NCI-H524 treated with DMSO at 0.1 percent for 48 hours (cell line): Measurements from ENCODE around the gene DESI2.
"Not testable (repeated sequence)": the region's sequence is repeated elsewhere in the genome, so short reads cannot be mapped to it uniquely, and the experiment has no call there.

Experiments
- DNase-seq: peaks from one replicate; lab custom pipeline; 2025; lab: John Stamatoyannopoulos, UW

DESI2 gene

DNA sequence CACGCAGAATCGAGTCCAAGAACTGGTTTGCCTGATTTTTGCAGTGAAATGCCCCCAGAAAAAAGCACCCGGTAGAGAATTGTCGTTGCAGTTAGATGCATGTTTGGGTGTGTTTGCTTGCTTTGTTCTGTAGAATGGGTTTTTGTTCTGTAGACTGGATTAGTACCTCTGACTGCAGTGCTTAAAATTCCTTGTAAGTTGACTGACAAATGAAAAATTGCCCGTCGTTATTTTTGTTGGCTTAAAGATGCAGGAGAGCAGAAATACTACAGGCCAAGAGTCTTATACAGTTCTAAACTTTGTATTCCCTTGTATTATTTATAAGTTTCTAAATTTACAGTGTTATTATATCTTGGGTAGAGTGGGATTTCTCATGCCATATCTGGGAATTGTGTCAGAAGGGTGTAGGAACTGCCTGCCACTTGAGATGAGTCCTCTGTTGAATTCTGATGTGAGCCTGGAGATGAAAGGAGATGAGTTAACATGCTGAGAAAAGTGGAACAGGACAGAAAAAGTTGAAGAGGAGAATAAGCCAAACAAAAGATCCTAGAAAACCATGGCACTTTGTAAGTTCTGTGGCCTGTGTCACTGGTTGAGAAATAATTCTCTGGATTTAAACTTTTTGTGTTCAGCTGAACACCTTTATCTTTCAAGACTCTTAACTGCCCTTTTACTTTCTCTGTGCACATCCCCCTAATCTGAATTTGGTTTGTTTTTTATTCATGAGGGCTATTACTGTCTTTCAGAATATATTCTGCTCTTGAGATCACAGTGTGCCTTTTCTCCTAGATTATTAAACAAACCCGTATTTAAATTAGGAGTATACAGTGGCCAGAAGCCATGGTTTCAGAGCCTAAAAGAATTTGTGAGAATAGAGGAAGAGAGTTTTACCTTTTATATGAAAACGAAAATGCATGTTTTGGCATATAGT, 1.4 kb downstream of the DESI2 start:
- DNase-seq = no peak

DNA sequence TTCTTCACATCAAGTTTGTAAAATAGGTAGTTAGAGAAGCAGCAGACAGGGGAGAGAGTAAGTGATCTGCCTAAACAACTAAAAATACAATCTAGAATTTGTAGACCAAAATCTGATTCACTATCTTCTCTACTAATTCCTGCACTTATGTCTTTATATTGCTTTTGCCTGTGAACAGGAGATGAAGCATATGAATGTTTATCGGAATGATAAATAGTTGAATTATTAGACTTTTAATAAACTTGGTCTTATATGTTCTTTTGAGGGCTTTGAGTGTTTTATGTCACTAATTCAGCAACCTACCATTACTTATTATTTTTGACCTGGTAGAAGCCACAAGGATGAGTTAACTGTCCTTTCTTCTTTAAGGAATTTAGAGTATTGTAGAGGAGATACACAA, 2.3 kb downstream of the DESI2 start:
- DNase-seq = no peak

DNA sequence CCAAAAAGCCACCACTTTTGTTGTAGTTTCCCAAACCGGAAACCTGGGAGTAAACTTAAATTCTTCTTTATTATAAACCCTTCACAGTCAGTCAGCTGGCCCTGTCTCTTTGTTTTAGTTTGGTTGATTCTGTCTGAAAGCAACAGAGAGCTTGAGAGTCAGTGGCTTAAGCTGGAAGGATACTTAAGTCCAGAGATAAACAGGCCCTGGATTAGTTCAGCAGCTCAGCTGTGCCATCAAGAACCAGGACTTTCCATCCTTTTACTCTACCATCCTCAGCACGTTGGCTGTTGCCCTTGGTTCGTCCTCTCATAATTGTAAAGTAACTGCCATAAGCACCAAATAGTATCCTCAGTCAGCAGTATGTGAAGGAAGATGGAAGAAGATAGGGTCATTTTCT, 4.5 kb downstream of the DESI2 start:
- DNase-seq = no peak

DNA sequence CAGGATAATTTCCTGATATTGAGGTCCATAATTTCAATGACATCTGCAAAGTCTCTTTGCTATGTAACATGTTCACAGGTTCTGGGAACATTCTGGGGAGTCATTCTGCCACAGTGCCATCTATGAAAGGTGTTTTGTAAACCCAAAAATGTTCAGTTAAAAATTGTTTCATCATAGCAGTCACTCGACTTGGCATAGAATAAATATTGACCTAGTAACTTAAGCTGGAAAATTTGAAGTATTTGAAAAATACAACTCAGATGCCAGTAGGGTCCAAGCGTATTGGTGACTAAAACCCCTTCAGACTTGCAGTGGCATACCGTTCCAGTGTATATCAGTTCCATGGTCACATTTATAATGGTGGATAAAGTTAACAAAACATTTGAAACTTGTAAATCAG, 6.8 kb downstream of the DESI2 start:
- no peak for DNase-seq

DNA sequence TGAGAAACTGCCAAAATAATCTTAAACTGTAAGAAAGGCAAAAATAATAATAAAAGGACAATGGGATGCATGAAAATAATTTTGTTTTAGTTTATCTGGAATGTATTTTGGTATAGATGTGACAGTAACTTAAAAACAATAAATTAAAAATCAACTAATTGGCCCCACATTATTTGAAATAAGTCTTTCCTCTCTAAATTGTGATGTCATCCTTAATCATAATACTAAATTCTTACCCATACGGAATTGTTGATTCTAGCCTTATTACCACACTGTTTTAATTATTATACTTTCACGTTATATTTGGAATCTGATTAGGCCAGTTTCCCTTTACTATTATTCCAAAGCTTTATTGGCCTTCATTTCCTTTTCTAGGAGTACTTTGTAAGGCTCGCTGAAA, 7.7 kb downstream of the DESI2 start:
- no peak for DNase-seq

DNA sequence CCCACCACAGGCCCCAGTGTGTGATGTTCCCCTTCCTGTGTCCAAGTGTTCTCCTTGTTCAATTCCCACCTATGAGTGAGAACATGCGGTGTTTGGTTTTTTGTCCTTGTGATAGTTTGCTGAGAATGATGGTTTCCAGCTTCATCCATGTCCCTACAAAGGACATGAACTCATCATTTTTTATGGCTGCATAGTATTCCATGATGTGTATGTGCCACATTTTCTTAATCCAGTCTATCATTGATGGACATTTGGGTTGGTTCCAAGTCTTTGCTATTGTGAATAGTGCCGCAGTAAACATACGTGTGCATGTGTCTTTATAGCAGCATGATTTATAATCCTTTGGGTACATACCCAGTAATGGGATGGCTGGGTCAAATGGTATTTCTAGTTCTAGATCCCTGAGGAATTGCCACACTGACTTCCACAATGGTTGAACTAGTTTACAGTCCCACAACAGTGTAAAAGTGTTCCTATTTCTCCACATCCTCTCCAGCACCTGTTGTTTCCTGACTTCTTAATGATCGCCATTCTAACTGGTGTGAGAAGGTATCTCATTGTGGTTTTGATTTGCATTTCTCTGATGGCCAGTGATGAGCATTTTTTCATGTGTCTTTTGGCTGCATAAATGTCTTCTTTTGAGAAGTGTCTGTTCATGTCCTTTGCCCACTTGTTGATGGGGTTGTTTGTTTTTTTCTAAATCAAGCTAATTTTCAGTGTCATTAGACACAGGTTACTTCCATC, 8.8 kb downstream of the DESI2 start:
- DNase-seq = not testable (repeated sequence)

DNA sequence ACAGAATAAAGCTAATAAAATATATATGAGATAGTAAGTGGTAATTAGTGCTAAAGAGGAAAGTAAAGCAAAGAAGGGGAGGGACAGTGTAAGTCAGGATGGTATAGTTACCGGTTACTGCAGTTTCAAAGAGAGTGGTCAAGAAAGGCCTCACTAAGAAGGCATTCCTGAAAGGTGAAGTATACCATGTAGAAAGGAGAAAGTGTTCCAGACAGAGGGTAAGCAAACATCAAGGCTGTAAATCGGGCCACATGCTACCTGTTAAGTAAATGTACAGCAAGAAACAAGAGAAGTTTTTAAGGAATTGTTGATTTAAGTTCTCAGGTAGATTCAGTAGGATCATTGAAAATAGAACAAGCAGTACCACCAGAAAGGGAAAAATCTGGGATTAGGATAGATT, 9.7 kb downstream of the DESI2 start:
- DNase-seq = no peak

DNA sequence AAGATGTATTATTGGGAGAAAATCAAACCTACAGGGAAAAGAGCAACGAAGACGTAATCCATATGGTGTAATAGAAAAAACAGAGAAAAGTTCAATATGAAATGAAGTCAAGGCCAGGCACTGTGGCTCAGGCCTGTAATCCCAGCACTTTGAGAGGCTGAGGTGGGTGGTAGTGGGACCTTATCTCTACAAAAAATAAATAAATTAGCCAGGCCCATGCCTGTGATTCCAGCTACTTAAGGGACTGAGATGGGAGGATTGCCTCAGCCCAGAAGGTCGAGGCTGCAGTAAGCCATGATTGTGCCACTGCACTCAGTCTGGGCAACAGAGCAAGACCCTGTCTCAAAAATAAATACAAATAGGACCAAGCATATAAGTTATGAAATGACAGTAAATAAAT, 11.4 kb downstream of the DESI2 start:
- DNase-seq = no peak

DNA sequence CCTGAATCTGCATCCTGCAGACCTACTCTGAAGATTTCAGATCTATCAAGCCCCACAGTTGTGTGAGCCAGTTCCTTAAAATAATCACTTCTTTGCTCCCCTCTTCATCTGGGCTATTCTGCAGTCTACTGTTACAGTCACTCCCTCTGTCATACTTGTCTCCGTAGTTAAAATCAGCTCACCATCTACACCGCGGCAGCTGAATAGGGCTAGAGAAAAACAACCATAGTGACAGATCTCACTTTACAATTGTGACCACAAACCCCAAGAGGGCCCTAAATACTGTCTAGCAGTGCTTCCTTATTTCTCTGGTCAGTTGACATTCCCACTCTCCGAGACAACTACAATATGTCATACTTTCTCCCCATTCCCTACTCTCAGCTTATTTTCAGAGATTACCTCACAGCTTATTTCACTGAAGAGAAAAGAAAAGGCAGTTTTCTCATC, 12.9 kb downstream of the DESI2 start:
- DNase-seq = no peak

DNA sequence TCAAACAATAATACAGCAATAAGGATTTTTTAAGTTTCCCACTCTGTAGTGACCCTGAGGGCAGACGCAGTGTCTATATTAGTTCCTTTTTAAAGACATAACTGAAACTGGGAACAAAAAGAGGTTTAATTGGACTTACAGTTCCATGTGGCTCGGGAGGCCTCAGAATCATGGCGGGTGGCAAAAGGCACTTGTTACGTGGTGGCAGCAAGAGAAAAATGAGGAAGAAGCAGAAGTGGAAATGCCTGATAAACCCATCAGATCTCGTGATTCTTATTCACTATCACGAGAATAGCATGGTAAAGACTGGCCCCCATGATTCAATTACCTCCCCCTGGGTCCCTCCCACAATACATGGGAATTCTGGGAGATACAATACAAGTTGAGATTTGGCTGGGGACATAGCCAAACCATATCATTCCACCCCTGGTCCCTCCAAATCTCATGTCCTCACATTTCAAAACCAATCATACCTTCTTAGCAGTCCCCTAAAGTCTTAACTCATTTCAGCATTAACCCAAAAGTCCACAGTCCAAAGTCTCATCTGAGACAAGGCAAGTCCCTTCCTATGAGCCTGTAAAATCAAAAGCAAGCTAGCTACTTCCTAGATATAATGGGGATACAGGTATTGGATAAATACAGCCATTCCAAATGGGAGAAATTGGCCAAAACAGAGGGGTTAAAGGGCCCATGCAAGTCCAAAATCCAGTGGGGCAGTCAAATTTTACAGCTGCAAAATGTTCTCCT, 13.9 kb downstream of the DESI2 start:
- DNase-seq = not testable (repeated sequence)

DNA sequence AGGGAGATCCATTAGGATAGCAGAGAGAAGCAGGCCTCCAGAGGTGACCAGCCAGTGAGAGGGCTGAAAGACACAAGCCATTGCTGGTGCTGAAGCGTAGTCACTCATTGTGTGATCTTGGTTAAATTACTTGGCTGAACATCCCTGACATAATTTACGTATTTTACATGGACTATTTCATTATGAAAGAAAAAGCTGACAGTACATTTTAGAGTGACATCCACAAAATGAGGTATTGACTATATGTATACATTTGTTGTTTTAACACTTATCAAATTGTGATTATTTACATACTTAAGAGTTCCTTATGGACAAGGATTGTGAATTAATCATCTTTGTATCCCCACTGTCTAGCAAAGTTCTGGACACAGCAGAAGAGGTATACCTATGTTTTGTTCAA, 14.9 kb downstream of the DESI2 start:
- no peak for DNase-seq

DNA sequence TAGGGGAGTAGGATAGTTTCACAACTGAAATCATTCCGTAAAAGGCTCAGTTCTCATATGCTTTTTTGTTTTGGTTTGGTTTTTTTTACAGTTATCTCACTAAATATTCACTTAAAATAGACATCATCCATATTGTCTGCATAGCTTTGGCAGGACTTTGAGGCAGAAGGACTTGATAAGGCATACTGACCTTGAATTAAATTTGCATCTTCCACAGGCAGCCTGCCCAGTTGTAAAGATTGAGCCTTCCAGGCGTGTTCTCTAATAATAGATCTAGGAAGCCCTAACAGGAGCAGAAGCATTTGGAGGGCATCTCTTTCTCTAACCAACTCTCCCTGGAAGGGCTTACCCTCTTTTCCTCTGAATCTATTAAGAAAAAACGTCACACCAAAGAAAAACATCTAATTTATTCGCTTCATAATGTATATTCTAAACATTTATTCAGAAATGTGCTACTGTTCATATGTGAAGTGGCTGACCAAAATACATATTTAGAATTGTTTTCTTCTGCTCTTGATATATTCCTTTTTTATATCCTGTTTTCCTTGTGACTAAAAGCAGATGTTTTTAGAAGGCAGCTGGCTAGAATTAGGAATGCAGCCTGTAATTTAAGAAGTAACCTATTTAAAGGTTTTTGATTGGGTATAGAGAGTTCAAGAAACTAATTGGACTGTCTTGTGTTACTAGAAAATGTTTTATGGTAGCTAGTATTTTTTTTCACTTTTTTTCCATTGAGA, 20.2 kb downstream of the DESI2 start:
- DNase-seq = no peak

DNA sequence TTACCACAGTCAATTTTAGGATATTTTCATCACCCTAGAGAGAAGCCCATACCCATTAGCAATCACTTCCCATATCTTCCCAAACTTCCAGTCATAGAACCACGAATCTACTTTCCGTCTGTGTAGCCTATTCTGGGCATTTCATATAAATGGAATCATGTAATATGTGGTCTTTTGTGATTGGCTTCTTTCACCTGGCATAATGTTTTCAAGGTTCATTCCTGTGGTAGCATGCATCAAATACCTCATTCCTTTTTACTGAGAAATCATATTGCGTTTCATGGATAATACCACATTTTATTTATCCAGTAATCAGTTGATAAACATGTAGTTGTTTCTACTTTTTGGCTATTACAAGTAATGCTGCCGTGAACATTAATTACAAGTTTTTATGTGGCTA, 21.5 kb downstream of the DESI2 start:
- no peak for DNase-seq

DNA sequence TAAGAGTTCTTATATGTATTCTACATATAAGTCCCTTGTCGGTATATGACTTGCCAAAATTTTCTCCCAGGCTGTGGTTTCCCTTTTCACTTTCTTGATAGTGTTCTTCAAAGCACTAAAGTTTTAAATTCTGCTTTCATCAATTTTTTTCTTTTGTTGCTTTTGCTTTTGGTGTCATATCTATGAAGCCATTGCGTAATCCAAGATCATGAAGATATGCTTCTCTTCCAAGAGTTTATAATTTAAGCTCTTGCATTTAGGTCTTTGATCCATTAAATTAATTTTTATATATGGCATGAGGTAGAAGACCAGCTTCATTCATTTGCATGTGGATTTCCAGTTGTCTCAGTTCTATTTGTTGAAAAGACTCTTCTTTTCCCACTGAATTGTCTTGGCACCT, 22.2 kb downstream of the DESI2 start:
- no peak for DNase-seq

DNA sequence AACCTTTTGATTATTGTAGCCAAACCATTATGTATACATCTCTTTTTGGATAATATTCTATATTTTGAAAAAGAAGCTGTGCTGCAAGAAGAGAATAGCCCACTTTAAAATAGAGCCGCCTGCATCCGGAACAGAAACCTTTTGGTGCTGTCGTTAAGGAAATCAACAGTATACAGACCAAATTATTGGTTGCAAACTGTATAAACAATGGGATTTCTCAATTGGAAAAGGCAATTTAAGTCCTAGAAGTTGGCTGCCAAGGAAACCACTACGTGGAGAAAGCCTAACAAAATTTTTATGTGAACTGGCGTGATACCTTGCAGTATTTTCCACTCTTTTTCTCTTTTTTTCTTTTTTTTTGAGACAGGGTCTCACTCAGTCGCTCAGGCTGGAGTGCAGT, 25.8 kb downstream of the DESI2 start:
- DNase-seq = no peak

DNA sequence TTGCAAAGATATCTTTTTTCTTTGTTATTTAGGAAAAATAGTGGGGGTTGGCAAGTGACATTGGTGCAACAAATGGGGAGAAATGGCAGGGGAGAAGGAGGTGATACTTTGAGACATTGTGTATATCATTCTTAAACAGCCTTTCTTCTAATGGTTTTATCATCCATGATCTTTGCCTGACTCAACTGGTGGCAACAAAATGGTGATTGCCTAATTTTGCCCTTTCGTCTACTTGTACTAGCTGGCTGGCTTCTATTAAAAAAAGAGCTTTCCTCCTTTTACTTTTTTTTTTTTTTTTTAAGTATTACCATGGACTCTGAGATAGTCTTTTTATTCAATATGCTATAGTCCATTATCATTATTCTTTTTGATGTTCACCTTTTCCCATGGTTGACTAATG, 27.7 kb downstream of the DESI2 start:
- DNase-seq = no peak

DNA sequence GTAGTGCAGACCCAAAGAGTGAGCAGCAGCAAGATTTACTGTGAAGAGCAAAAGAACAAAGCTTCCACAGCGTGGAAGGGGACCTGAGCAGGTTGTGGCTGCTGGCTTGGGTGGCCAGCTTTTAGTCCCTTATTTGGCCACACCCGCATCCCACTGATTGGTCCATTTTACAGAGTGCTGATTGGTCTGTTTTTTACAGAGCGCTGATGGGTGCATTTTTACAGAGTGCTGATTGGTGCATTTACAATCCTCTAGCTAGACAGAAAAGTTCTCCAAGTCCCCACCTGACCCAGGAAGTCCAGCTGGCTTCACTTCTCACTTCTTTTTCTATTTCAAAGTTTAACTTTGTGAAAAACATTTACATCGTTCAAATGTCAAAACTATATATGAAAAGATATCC, 29.2 kb downstream of the DESI2 start:
- DNase-seq = not testable (repeated sequence)

DNA sequence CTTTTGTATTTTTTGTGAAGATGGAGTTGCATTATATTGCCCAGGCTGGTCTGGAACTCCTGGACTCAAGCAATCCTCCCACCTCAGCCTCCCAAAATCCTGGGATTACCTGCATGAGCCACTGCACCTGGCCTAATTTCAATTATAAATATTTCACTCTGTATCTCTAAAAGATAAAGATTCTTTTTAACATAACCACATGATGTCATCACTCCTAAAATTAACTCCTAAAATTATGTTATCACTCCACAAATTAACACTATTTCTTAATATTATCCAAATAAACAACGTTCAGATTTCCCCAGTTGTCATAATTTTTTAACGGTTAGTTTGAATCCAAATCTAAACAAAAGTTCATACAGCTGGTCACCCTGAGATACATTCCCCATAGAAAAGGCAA, 43.0 kb downstream of the DESI2 start:
- no peak for DNase-seq

DNA sequence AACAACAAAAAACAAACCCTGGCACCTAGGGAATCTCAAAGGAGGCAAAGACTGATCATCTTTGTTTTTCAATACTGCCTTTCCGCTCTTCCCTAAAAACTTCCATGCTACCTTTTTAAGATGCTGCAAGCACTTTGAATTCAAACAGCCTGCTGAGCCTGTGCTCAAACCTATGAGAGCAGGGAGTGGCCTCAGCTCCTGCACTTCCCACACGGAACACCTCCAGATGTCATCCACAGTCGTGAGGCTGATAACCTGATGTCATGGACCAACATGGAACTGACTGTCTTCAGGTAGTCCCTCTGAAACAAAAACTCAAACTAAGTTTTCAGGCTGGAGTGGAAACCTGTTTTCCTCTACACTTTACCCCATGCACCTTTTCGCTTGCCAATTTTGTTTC, 46.8 kb downstream of the DESI2 start:
- DNase-seq = no peak

DNA sequence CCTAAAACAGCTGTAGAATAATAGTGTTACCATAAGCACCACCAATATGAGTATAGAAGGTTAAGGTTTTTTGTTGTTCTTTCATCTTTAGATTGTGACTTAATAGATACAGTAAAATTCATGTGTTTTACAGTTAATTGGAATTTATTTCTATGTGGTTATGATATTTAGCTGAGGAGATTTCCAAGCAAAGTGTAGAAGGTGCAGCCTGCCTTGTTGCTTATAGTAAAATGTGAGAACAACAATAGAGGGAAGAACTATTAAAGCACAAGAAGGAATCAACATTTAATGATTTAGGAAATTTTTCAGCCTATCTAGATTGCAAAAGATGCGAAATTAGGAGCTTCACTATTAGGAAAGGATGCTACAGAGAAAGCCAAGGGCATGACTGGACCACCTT, 47.9 kb downstream of the DESI2 start:
- DNase-seq = no peak

DNA sequence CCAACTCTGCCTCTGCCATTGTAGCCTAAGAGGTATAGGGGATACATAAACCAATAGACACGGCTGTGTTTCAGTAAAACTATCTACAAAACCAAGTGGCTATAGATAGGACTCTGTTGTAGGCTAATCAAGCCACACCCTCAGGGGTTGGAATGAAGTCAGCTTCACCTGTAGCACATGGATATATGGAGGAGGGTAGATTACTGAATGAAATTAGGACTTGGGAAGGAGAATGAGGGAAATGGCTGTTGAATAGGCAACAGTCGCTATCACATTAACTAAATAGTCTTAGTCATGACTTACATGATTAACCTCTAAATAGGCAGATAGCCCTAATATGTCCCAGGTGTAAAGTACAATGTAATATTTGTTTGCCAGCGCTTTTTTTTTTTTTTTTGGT, 49.7 kb downstream of the DESI2 start:
- no peak for DNase-seq

DNA sequence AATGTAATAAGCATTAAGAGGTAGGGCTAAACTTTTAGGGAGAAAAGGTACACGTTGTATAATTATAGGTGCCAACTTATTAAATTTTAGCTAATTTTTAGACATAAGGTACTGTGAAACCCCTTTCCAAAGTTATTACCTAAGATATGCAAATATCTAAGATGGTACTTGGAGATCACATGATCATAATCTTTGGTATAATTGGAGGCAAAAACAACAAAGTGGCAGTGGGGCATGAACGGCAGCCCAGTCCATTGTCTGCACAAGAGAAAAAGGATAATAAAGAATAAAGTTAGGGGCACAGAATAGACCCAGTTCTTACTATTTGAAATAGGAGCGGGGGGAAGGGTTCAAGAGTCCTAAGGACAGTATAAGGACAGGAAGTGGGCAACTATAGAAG, 51.2 kb downstream of the DESI2 start:
- DNase-seq = no peak
